T-helper 9 cell (primary cell): Measurements from ENCODE around the gene GRID1.
"Not testable (repeated sequence)": the region's sequence is repeated elsewhere in the genome, so short reads cannot be mapped to it uniquely, and the experiment has no call there.

Experiments used
- DNase-seq: peaks from one replicate; pipeline ENCODE4 v3.0.0-alpha.2; 2020

GRID1 gene

DNA sequence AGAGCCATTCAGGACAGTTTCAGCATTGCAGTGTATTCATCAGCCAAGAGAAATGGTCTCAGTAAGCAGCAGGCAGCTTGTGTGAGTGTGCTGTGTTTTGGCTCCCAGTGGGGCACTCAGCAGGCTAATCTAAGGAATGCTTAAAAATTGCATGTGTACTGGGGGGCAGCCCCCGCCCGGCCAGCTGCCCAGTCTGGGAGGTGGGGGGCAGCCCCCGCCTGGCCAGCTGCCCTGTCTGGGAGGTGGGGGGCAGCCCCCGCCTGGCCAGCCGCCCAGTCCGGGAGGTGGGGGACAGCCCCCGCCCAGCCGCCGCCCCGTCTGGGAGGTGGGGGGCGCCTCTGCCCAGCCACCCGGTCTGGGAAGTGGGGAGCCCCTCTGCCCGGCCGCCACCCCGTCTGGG is 116.2 kb downstream of the GRID1 start:
- DNase-seq: no peak

DNA sequence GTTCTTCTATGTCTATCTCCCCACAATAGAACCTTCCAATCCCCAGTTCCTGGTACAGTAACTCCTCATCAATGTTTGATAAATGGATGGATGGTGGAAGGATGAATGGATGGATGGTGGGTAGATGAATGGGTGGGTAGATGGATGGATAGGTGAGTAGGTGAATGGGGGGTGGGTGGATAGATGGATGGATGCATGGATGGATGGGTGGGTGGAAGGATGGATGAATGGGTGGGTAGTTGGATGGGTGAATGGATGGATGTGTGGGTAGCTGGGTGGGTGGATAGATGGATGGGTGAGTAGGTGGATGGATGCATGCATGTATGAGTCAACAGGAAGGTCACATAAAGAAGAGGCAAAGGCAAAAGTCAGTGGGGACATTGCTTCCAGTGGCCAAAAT is 116.8 kb downstream of the GRID1 start:
- no peak for DNase-seq

DNA sequence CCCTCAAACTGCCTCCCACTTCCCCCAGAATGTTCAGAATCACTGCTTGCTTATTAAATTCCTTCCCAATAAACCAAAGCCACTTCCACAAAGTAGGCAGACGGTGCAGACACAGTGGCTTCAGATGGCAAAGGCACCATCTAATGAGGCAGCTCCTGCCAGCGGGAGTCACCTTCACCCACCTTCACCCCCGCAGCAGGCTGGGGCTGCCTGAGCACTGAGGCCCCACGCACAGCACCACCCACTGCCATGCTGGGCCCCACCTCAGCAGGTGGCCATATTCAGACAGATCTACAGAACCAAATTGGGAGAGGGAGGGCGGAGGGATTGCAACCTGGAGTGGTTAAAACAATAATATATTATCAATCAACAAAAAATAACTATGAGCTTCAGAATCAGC is 118.5 kb downstream of the GRID1 start:
- no peak for DNase-seq

GRCh38 chr10:86247588-86247987 is 119.0 kb downstream of the GRID1 start:
- DNase-seq: no peak

- no peak for DNase-seq
Measured at GRCh38 chr10:86247073-86247472, 119.5 kb downstream of the GRID1 start.

GRCh38 chr10:86246279-86246940 is 120.2 kb downstream of the GRID1 start:
- DNase-seq: no peak

DNA sequence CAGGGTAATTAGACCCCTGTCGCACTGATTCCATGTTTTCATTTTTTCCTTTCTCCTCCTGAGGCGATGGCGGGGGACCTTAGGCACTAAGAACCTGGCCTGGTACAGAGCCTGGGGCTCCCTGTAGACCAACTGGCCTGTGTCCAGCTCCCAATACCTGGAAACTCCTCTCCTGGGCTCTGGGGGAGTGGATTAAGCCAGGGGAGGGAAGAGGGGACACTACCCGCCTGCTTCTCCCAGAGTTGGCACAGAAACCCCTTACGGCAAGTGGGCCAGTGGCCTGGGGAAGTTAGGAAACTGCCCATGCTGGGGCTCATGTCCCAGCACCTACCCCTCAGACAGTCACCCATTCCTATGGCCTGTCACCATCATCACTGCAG is 121.6 kb downstream of the GRID1 start:
- DNase-seq: no peak

GRCh38 chr10:86244297-86245014 is 122.1 kb downstream of the GRID1 start:
- DNase-seq: no peak

- no peak for DNase-seq
Measured at GRCh38 chr10:86243651-86244155, 122.9 kb downstream of the GRID1 start.

DNA sequence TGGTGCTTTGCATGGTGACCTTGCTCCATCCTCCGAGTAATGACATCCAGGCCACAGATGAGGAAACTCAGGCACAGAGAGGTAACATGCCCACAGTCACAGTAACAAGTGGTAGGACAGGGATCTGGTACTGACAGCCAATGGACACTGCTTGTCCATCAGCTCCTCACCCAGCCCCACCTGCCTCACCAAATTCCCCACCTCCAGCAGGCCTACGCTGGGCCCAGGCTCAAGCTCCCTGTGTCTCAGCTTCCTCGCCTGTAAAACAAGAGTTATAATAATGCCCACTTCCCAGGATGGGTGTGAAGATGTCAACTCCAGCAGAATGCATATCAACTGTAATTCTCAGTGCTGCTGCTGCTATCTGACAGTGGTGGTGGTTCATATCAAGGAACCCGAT is 123.8 kb downstream of the GRID1 start:
- no peak for DNase-seq

- DNase-seq: not testable (repeated sequence)
Measured at GRCh38 chr10:86238089-86238488, 128.5 kb downstream of the GRID1 start.

DNA sequence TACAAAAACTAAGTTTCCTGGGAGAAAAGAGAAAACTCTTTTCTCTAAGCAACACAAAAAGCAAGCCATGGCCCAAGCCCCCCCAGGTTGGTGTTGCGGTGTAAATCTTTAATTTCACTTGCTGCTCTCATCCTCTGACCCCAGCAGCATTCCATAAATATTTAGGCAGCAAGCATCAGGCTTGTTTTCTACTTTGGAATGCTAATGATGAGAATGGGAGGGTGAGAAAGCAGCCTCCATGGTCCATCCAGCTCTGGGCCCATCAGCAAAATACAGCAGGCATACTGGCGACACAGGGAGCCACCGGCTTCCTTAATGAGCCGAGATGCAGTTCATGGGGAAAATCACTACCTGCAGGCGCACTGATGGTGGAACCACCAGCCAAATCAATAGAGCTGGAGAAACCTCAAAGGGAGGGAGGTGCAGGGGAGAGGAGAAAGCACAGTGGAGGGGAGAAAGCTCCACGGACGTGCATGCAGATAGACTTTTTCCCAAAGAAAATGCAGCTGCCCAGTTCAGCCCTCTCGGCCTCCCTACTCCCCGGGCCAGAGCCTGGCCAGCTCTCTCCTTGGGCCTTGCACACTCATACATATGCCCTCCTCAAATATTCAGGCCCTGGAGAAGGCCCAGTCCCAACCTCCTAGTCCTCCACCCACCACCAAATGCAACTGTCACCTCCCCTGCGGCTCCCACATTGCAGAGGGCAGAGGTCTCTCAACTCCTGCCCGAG is 131.9 kb downstream of the GRID1 start:
- no peak for DNase-seq

DNA sequence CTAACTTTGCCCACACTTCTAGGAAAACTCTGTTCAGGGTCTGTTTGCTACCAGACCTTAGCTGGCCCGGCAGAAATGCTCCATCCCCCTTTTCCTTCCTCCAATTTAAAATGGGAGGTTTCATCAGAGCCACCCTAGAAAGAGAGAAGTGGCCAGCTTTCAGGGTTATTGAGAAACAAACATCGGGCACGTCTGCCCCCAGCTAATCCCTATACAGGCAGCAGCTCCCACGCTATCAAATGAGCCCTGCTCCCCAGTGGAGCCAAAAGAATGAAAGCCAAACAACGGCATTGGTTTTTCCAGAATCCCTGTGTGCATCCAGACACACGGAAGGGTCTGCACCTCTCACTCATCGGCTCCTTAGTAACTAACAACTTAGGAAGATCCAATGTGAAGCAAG is 132.5 kb downstream of the GRID1 start:
- no peak for DNase-seq

GRCh38 chr10:86233131-86233530 is 133.5 kb downstream of the GRID1 start:
- DNase-seq: no peak

DNA sequence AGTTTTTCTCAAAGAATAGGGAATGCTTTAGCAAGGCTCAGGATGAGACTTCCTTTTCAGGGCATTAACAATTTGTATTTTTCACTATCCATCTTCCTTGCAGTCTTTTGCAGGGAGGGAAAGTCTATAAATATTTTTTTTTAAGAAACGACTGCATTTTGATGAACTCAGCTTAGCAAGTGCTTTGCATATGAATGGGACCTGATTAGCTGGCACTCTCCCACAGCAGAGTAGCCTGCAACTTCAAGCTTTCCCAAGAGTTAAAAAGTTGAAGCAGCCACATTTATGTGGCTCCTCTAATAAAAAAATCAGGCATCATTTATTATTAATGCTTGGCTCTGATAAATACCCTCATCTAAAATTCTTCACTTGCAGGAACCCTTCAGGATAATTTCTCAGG is 134.0 kb downstream of the GRID1 start:
- no peak for DNase-seq

DNA sequence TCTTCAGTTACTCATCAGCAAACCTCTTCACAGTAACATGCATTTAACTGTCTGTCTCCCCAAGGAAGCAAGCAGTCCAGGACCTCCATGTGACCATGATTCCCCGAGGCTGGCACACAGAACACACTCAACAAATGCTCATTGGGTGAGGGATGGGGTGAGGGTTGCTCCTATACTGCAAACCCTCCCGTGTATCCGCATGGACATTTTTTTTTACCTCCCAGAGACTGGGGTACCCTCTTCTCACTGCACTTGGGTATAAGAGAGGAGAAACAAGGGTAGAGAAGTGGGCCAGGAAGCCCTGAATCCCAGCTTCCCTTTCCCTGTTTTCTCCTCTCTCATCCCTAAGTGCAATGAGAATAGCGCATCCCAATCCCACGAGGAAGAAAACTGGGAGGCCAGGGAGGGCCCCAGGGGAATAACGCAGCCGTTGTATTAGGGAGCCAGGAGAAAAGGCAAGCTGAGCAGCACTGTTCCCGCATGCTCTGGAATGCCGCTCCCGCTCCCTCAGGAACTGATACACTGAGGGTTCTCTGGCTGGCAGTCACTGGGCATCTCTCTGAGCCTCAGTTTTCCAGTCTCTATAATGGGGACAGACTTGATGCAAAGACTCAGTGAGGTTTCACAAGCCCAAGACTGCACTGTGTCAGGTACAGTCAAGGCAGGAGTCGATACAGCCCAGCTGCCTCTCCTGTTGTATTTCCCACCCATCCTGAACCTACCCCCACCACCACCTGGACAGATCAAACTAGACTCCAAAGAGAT is 134.6 kb downstream of the GRID1 start:
- DNase-seq: no peak

GRCh38 chr10:86230557-86231180 is 135.9 kb downstream of the GRID1 start:
- DNase-seq: no peak

- DNase-seq: no peak
Measured at GRCh38 chr10:86229811-86230556, 136.6 kb downstream of the GRID1 start.

- DNase-seq: no peak
Measured at GRCh38 chr10:86229376-86229775, 137.2 kb downstream of the GRID1 start.

DNA sequence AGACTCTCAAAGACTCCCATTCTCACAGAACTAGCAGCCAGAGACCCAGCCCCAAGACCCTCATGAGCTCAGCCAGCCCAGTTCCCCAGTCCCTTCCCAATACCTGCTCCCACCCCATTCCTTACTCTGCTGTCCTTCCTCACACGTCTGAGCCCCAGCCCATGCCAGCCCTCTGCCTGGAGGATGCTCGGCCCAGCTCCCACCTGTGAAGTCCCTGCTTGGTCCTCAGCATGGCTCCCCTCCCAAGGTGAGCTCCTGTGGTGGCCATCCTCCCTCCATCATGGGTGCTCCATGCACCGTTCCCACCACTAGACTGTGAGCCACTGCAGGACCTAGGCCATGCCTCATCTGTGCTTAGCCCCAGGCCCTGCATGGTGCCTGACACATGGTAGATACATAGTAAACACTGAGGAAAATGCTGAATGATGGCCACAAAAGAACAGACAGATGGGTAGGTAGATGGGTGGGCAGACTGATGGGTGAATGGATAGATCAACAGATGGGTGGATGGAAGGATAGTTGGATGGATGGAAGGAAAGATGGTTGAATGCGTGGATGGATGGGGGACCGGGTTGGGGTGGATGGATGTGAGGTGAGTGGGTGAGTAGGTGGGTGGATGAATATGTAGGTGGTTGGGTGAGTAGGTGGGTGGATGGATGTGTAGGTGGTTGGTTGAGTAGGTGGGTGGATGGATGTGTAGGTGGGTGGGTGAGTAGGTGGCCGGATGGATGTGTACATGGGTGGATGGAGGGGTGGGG is 138.9 kb downstream of the GRID1 start:
- DNase-seq: no peak

DNA sequence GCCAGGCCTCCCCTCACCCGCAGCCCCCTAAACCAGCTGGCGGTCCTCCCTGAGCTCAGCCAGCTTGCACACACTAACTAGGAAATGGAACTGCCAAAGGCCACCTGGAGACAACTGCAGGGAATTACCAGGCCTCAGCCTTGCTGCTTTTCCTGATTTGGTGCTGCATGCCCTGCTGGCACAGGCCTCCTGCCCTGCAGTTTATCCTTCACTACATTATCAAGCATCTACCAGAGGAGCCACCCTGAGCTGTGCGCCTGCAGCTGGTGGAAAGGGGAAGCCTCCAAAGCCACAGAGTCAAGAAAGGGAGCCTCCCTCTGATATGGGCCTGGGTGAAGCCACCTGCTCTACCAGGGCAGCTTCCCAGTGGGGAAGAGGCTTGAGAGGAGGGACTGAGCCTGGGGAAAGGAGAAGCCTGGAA is 139.8 kb downstream of the GRID1 start:
- DNase-seq: no peak
